SK-MEL-5 (cell line): ENCODE results near the gene RASAL1. TPM values are rescaled to one million over a fixed set of nuclear protein-coding genes. Genes with fewer than 3 reads are reported as not detected.

Source experiments
- DNase-seq: peaks from one replicate; pipeline ENCODE4 v3.0.0-alpha.2; 2016; ENCODE audit warnings: low read depth, low spot score
- in situ Hi-C: cut with HindIII; loops from 2 replicates; pipeline ENCODE4 v1.10.0; 2016; ENCODE audit warnings: low sequenced_read_pairs, high pct_unique_total_duplicates, low pct_unique_long_range_greater_than_20kb
- total RNA-seq: library from RNA; depleted of rRNA; stranded (reverse); fragments of >200 nt; shearing (Covaris generic); gene quantifications from 2 replicates; pipeline ENCODE4 v1.2.3, GENCODE V29; 2014

The RASAL1 gene
- total RNA-seq, 1 experiment from 2014 or later = 0.74 TPM

DNA sequence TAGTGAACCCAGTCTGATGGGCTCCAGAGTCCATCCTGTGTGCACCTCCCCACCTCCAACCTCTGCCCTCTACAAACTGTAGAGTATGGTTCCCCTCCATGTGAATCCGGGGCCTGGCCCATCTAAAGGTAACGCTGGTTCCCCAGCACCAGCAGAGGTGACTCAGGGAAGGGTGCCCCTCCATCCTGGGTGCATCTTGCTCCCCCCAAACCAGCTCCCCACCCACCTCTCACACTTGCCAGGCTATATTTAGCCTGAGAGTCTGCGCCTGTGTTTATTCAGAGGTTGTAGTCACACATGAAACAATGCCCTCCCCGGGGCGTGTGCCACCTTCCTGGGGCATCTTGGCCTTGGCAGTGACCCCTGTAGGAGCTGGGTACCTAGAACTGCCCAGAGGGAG, 26.2 kb downstream of the RASAL1 start:
- no peak for DNase-seq
- in situ Hi-C loops = no loop called here

DNA sequence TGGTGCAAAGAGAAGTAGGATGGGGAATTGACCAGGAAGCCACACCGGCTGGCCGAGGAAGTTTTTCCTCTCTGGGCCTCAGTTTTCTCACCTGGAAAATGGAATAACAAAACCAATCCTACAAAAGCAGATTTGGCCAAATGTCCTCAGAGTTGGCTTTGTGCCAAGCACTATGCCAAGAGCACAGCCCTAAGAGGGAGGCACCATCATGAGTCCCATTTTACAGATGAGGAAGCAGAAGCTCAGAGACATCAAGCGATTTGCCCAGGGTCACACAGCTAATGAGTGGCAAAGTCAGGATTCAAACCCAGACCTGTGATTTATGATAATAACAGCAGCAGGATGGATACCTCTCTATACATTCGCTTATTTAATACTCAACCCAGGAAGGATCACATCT, 27.3 kb downstream of the RASAL1 start:
- in situ Hi-C loops = no loop called here
- DNase-seq = no peak

DNA sequence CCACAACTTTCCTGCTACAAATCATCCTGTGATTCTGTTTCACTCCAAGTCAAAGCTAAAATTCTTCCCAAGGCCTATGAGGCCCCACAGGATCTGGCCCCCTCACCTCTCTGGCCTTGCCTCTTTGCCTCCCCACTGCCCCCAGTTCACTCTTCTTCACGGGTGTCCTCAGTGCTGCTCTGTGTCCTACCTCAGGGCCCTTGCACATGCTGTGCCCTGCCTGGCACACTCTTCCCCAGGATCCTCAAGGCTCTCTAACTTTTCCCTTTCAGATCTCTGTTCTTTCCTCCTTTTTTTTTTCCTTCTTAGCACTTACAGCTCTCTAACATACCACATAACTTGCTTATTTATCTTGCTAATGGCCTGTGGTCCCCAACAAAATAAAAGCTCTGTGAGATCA, 29.2 kb downstream of the RASAL1 start:
- in situ Hi-C loops = no loop called here
- no peak for DNase-seq

DNA sequence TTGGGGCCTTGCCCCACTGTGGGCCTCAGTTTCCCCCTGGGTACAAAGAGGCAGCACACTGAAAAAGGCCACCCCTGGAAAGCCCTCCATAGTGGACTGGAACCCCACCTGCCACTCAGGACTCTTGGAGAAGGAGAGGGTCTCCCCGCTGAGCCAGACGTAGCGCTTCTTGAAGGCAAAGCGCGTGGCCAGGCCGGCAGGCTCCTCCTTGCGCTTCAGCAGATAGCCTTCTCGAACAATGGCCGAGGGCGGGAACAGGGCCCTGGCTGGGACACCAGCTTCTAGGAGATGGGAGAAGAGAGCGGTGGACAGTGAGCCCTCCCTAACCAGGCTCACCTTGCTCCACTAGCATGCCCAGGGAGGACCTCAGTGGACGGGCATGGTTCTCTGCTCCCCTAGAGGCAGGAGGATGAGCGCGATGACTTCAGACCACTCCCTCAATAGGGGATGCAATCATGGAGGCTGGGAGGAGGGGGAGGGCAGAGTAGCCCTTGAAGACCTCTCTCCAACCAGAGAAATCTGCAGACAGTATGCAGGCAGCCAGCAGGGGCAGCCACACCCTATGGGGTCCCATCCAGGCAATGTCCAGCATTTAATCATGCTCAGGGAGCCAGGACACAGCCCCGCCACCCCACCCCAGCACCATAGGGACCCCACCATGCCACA, 29.8 kb downstream of the RASAL1 start:
- no peak for DNase-seq
- in situ Hi-C loops = no loop called here

DNA sequence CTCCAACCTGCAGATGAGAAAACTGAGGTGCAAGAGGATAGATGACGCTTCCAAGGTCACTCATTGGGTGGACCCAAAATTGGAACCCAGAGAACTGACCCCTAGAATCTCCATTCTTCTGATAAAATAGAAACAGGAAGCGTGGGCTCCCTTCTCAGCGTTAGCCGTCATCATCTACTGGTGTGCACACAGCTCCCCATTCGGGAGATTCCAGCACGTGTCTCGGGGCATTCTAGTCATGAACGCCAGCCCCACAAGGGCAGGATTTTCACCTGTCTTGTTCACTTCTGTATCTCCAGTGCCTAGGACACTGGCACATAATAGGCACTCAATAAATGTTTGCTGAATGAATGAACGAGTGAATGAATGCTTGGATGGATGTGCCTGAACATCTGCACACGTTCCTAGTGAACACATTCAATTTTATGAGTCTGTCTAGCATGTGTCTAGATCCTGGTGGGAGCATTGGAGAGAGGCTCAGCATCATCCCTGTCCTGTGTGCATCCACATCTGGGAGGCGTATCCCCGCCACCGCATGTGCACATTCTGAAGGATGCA, 30.5 kb downstream of the RASAL1 start:
- DNase-seq = no peak
- in situ Hi-C loops = no loop called here

DNA sequence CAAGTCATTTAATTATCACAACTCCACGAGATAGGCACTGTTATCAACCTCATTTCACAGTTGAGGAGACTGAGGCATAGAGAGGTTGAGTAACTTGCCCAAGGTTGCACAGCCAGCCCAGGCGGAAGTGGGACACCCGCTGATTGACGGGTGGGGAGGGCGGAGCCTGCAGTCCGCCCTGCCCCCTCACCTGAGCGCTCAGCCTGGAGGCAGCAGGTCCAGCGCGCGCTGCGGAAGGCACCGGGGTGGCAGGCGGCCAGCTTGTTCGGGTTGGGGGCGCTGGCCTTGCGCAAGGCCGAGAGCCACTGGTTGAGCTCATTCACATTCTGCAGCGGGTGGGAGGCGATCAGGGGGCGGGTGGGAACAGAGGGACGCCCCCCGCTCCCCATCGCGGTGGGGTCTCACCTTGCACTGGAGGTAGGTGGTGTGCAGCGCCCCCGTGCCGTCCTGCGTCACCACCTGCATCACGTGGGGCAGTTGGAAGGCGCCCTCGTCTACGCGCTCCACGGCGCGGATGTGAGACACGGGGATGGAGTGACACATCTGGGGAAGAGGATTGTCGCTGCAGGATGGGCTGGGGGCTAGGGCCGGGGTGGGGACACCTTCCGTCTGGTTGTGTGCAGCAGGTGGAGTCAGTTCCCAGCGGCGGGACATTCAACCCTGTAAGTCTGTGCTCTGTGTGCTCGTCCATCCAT, 31.7 kb downstream of the RASAL1 start:
- DNase-seq = no peak
- in situ Hi-C loops = no loop called here

DNA sequence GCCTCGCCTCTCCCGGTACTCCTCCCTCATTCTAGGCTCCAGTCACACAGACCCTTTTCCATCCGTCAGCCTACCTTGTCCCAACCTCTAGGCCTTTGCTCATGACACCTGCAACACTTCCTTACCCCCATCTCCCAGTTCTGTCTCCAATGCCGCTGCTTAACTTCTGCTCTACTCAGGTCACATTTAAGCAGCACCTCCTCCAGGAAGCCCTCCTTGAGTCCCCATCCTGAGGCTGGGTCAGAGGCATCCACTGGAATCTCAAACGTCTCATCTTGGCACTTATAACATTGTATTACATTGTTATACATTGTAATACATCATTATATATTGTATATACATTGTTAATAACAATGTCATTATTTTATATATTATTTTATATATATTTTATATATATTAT, 32.8 kb downstream of the RASAL1 start:
- in situ Hi-C loops = no loop called here
- DNase-seq = no peak

DNA sequence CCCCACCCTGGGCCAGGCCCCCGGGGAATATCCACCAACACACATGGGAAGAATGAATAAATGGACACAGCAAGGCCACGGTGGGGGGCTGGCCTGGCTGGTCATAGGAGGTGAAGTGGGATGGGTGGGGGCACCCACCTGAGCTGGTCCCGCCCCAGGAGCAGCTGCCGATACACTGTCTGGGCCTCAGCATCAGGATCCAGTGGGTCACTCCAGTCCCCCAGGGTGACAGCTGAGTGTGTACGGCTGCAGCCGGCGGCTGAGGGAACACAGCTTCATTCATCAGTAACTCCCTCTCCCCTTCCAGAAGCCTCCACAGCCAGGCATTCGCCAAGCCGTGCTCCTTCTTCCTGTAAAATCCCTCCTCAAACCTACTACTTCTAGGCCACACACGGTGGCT, 33.8 kb downstream of the RASAL1 start:
- in situ Hi-C loops = no loop called here

DNA sequence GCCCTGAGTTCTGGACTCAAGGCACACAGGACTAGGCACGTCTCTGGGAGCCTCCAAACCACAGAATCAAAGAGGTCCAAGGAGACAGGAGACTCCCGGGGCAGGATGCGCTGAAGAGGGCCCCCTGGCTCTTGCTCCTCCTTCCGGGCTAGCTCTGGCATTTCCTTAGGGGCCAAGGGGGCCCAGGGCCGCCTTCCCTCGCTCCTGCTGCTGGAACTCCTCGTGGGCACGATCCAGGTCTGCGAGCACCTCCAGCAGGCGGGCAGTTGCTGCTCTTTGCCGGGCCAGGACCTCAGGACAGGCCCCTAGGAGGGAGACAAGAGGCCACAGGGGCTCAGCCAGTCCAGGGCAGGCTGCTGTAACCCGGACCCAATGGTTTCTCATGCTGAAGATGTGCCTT, 35.8 kb downstream of the RASAL1 start:
- no peak for DNase-seq
- in situ Hi-C loops = no loop called here

More for the DNA sequence above, 33.8 kb downstream of the RASAL1 start:
- DNase-seq = no peak

DNA sequence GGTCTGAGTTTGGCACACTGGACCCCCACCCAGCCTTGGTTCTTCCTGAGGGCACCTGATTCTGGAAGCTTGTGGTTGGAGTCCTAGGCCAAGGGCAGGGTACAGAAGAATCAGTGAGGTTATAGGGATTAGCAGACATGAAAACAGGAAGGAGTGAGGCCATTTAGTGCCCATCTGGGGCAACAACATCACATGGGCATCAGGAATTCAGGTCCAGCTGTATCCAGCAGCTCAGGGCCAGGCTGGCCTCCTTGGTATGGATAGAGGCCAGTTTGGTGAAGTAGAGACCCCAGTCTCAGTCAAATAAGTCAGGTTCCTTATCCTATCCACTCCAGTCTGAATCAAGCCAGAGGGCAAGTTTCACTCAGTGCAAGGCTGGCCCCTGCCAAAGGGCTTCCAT, 36.2 kb downstream of the RASAL1 start:
- in situ Hi-C loops = no loop called here
- DNase-seq = no peak

DNA sequence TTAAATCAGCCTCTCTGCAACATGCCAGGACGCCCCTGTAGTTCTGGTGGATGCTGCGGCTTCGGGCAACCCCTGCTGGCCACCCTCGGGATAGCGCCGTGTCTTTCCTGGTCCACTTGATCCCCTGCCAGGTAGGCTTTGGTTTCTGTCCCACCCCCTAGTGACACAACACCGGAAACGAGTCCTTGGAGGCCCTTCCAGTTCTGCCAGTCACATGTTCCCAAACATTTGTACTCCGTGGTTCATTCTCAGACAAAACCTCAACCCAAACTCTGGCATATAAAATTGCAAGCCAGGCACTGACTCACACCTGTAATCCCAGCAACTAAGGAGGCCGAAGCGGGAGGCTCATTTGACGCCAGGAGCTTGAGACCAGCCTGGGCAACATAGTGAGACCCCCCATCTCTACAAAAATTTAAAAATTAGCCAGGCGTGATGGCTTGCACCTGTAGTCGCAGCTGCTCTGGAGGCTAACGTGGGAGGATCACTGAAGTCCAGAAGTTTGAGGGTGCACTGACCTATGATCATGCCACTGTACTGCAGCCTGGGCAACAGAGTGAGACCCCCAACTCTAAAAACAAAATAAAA, 37.0 kb downstream of the RASAL1 start:
- DNase-seq = peak; percentile 87
- in situ Hi-C loops = no loop called here

DNA sequence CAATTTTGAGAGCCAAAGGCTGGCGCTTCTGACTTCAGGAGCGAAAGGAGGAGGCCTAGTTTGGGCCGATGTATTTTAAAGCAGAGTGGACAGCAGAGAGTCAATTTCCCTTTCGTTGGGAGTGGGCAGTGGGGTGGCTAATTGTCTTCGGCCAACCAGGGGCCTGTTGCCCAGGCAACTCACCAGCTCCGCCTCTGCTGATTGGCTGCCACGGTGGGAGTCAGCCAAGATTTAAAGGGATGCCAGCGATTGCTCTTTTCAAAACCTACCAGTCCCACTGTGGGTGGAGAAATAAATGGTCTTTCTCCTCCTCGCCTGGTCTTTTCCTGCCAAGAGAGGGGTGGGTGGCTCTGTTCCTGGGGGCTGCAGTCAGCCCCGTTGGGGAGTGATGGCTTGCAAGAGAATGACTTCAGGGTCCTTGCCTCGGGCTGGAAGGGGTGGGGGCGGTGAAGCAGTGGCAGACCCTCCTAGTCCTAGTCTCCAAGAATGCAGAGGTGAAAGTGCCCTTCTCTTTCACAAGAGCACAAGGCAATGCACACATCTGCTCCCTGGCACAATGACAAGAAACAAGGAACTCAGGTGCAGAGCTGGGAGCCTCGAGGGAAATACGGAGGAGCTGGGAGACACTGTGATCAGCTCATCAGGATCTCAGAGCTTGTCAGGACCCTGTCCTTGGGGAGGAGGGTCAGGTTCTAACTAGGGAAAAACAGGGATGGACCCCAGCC, 37.7 kb downstream of the RASAL1 start:
- in situ Hi-C loops = no loop called here

DNA sequence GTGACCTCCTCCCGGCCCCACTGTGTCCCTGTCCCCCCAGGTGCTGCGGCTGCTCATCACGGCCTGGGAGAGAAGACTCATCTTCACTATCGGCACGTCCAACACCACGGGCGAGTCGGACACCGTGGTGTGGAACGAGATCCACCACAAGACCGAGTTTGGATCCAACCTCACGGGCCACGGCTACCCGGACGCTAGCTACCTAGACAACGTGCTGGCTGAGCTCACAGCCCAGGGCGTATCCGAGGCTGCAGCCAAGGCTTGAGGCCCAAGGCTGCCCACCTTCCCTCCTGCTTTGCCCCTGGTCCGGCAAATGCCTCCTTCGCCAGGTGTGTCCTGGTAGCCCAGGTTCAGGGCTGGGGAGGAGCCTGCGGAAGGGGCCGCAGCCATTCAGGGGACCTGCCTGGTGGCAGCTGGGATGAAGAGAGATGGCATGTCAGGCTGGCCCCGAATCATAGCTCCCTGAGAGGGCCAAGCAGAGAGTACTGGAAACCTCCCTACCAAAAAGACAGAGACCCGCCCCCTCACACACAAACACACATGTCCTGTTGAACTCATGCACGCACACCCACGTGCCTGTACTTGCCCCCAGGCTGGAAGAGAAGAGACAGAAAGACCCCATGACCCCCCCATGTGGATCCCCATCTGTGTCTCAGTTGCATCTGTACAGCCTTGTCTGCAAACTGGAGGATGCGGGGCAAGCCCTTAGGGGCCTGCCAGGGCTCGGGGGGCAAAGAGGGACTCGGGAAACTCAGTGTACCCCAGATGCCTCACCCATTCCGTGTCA, 38.7 kb downstream of the RASAL1 start:
- in situ Hi-C loops = no loop called here
- DNase-seq = no peak

More for the DNA sequence above, 37.7 kb downstream of the RASAL1 start:
- peak; percentile 70 for DNase-seq

DNA sequence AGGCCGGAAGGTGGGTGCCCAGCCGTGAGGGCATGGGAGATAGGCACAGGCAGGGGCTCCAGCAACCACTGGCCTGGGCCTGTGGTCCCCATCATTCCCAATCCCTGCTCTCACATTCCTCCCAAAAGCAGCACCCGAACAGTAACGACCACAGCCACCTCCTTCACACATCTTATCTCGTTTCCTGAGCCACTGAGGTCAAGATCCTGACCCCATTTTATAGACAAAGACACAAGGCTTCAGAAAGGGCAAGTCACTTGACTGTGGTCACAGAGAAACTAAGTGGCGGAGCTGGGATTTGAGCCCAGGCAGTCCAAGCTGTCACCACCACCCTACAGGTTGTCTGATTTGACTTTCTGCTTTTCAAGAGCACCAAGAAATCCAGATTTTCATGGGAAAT, 40.2 kb downstream of the RASAL1 start:
- in situ Hi-C loops = no loop called here
- no peak for DNase-seq

DNA sequence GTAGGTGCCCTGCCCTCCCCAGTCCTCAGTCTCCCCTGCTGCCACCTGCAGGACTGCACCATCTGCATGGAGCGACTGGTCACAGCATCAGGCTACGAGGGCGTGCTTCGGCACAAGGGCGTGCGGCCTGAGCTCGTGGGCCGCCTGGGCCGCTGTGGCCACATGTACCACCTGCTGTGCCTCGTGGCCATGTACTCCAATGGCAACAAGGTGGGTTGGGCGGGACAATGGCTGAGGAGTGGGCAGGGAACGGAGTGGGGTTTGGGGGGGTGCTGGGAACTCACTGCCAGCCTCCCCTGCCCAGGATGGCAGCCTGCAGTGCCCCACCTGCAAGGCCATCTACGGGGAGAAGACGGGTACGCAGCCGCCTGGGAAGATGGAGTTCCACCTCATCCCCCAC, 40.8 kb downstream of the RASAL1 start:
- no peak for DNase-seq
- in situ Hi-C loops = no loop called here

DNA sequence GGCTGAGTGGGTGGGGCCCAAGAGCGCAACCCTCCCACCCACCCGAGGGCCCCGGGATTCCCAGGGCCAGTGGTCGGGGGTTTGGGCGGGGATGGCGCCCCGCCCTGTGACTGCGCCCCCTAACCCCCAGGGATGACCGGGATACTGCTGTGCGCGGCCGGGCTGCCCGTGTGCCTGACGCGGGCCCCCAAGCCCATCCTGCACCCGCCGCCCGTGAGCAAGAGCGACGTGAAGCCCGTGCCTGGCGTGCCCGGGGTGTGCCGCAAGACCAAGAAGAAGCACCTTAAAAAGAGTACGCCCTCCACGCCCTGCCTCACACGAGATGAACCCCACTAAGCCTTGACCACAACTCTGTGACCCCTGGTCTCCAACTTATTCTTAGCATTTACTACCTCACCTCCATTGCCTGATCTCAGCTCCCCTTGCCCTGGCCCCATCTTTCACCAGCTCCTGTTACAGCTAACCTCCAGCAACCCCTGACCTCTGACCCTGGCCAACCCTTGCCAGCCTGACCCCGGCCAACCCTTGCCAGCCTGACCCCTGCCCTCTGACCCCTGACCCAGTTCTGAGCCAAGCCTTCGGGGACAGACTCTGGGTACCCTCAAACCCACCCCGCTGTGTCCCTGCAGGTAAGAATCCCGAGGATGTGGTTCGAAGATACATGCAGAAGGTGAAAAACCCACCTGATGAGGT, 42.0 kb downstream of the RASAL1 start:
- in situ Hi-C loops = no loop called here

More for the DNA sequence above, 42.0 kb downstream of the RASAL1 start:
- DNase-seq = no peak
